ENCODE measurements around the gene ABLIM1. TPM values are rescaled to one million over a fixed set of nuclear protein-coding genes. Genes with fewer than 3 reads are reported as not detected.

ABLIM1 gene
- total RNA-seq, 1 experiment from 2014 or later = 28.2 TPM

- DNase-seq (ENCODE audit: extremely low read depth, low read depth) = no peak
These were observed 106.5 kb downstream of the ABLIM1 start for GRCh38 chr10:114551636-114551972.

- DNase-seq (ENCODE audit: extremely low read depth, low read depth) = peak; percentile 46
These were observed 107.1 kb downstream of the ABLIM1 start for GRCh38 chr10:114550756-114551635.

GRCh38 chr10:114548662-114549061 lies 109.4 kb downstream of the ABLIM1 start:
- peak; percentile 72 for DNase-seq (ENCODE audit: extremely low read depth, low read depth)

- DNase-seq (ENCODE audit: extremely low read depth, low read depth) = no peak
These were observed 110.6 kb downstream of the ABLIM1 start for GRCh38 chr10:114547514-114547913.

- no peak for DNase-seq (ENCODE audit: extremely low read depth, low read depth)
These were observed 111.0 kb downstream of the ABLIM1 start for GRCh38 chr10:114547056-114547455.

- no peak for DNase-seq (ENCODE audit: extremely low read depth, low read depth)
These were observed 112.3 kb downstream of the ABLIM1 start for GRCh38 chr10:114545819-114546218.

- no peak for DNase-seq (ENCODE audit: extremely low read depth, low read depth)
These were observed 113.0 kb downstream of the ABLIM1 start for GRCh38 chr10:114545071-114545470.

GRCh38 chr10:114544045-114544659 lies 113.9 kb downstream of the ABLIM1 start:
- DNase-seq (ENCODE audit: extremely low read depth, low read depth) = no peak

GRCh38 chr10:114543456-114543855 lies 114.6 kb downstream of the ABLIM1 start:
- no peak for DNase-seq (ENCODE audit: extremely low read depth, low read depth)

- no peak for DNase-seq (ENCODE audit: extremely low read depth, low read depth)
These were observed 115.7 kb downstream of the ABLIM1 start for GRCh38 chr10:114542373-114542772.

GRCh38 chr10:114541797-114542160 lies 116.3 kb downstream of the ABLIM1 start:
- no peak for DNase-seq (ENCODE audit: extremely low read depth, low read depth)

GRCh38 chr10:114541081-114541796 lies 116.8 kb downstream of the ABLIM1 start:
- DNase-seq (ENCODE audit: extremely low read depth, low read depth) = peak; percentile 88

GRCh38 chr10:114540236-114540635 lies 117.8 kb downstream of the ABLIM1 start:
- no peak for DNase-seq (ENCODE audit: extremely low read depth, low read depth)

GRCh38 chr10:114539623-114540022 lies 118.5 kb downstream of the ABLIM1 start:
- no peak for DNase-seq (ENCODE audit: extremely low read depth, low read depth)

GRCh38 chr10:114538181-114538906 lies 119.7 kb downstream of the ABLIM1 start:
- DNase-seq (ENCODE audit: extremely low read depth, low read depth) = no peak

- no peak for DNase-seq (ENCODE audit: extremely low read depth, low read depth)
These were observed 120.3 kb downstream of the ABLIM1 start for GRCh38 chr10:114537736-114538135.

- DNase-seq (ENCODE audit: extremely low read depth, low read depth) = no peak
These were observed 123.5 kb downstream of the ABLIM1 start for GRCh38 chr10:114534571-114534981.

- DNase-seq (ENCODE audit: extremely low read depth, low read depth) = no peak
These were observed 125.8 kb downstream of the ABLIM1 start for GRCh38 chr10:114532226-114532625.

- DNase-seq (ENCODE audit: extremely low read depth, low read depth) = peak; percentile 77
These were observed 131.4 kb downstream of the ABLIM1 start for GRCh38 chr10:114526504-114527238.

GRCh38 chr10:114526126-114526503 lies 132.0 kb downstream of the ABLIM1 start:
- DNase-seq (ENCODE audit: extremely low read depth, low read depth) = no peak

All from NCI-H460 (cell line).